GM10266 (cell line): Measurements from ENCODE around the gene ETFA.

Source experiments
- DNase-seq: peaks from one replicate; pipeline ENCODE4 v3.0.0; 2012; ENCODE audit errors: extremely low spot score
- TF ChIP-seq, protein P1 (sequence below): IDR thresholded peaks from 2 replicates; pipeline ENCODE4 v1.5.1; 2012; ENCODE audit warnings: mild to moderate bottlenecking, low read depth; ENCODE audit not compliant: control insufficient read depth, insufficient read depth; ENCODE audit errors: missing control alignments

ETFA gene

DNA sequence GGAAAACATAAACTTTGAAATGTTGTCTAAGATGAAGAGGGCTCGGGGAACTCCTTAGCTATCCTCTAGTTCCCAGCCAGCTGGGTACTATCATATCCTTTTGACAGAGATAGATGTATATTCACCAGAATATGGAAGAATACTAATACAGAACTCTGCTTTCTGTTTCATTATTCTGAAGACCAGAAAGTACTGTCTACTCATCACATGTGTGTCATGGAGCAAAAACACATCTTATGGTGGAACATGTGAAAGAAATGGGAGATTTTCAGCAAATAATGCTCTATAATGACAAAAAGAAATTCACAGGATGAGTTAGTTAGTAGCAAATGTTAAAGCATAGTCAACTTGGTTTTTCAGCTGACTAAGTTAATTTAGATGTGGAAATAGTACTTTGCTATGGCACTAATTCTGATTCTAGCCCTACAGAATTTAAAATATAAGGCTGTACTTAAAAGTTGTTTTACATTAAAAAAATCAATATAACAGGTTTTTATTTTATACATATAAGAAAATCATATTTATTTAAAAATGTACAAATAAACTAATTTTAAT is 41.8 kb upstream of the ETFA start:
- TF ChIP-seq, protein P1, sequence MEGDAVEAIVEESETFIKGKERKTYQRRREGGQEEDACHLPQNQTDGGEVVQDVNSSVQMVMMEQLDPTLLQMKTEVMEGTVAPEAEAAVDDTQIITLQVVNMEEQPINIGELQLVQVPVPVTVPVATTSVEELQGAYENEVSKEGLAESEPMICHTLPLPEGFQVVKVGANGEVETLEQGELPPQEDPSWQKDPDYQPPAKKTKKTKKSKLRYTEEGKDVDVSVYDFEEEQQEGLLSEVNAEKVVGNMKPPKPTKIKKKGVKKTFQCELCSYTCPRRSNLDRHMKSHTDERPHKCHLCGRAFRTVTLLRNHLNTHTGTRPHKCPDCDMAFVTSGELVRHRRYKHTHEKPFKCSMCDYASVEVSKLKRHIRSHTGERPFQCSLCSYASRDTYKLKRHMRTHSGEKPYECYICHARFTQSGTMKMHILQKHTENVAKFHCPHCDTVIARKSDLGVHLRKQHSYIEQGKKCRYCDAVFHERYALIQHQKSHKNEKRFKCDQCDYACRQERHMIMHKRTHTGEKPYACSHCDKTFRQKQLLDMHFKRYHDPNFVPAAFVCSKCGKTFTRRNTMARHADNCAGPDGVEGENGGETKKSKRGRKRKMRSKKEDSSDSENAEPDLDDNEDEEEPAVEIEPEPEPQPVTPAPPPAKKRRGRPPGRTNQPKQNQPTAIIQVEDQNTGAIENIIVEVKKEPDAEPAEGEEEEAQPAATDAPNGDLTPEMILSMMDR: no peak
- DNase-seq: no peak

DNA sequence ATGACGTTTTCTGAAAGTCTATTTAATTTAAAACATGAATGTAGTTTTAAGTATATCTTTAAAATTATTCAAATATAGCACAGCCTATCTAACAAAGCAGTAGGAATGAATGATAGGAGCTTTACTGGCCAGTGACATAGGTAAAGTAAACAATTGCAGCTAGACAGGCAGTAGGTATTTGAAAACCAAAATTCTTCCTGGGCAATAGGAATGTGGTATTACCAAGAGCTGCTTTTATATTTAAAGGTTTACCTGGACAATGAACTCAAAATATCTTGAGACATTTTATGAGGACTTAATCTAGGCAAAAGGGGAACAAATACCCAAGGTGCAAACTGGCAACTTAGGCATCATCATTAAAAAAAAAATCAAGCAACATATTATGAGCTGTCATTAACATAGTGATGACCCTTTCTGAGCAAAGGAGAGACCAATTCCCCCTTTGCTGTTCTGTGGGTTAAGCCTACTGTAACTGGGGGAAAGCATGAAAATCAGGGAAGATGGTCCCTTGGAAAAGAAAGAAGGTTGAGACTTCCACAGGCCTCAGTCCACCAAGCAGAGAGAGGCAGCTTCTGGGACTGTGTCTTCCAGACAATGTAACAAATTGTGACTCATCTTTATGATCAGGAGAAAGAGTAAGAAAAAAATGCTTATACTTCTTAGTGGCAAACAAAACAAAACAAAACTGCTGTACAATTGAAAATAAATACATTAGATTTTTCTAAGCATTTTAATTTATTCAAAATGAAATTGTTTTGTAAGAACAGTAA is 38.2 kb upstream of the ETFA start:
- TF ChIP-seq, protein P1: no peak
- DNase-seq: no peak

DNA sequence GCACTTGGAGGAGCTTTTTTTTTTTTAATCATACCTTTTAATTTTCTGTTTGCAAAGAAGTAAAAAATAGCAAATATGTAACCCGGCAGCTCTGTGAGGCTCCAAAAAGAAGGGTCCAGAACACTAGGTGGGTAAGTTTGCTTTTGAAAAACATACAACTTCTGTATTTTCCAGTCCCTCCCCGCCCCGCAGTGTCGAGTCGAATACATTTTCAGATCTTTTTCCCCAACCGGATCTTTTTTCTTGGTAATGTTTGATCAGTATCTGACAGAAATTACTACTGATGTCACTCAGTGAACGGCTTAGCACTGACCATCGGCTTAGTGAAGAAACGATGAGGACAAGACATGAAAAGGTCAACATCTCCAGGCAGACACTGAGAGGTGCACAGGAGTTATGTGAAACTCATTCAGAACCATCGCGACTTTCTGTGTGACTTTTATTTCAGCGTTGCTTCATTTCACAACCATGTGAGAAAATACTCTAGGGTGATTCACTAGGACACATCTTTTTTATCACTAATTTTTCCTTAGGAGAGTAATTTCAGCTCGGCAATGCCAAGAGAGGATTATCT is 36.3 kb upstream of the ETFA start:
- TF ChIP-seq, protein P1: no peak

DNA sequence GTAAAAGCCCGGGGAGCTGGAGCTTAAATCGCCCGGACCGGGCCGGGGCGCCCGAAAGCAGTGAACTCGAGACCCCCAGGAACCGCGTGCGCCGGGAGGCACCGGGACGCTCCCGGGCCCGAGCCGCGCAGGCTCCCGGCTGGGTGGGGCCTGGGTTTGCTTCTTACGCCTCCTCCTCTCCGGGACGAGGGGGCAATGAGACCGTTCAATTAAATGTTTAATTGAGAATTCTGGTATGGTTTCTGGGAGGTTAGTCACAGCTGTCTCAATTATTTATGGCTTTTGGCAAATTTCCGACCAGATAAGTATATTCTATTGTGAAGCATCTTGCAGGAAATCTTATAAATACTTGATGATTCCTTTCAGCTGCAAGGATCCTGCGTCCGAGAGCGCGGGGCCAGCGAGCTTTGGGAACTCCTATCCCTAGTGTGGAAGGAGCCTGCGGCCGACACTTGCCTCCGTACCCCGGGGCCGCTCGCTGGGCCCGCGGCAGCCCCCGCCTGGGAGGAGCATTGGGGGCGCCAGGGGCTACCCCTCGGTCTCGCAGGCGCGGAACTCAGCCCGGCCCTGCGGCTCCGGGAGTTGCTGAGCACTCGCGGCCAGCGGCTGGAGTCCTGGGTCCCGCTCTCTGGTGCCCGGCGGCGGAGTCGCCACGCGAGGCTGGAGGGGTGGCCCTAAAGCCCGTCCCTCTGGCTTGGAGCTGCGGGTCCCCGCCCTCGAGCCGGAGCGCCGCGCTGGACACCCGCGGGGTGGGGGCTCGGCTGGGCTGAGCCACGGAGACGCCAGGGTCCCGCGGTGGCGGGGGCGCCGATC is 35.6 kb upstream of the ETFA start:
- peak; percentile 22 for DNase-seq
- TF ChIP-seq, protein P1: no peak

More for the DNA sequence above, 36.3 kb upstream of the ETFA start:
- no peak for DNase-seq

DNA sequence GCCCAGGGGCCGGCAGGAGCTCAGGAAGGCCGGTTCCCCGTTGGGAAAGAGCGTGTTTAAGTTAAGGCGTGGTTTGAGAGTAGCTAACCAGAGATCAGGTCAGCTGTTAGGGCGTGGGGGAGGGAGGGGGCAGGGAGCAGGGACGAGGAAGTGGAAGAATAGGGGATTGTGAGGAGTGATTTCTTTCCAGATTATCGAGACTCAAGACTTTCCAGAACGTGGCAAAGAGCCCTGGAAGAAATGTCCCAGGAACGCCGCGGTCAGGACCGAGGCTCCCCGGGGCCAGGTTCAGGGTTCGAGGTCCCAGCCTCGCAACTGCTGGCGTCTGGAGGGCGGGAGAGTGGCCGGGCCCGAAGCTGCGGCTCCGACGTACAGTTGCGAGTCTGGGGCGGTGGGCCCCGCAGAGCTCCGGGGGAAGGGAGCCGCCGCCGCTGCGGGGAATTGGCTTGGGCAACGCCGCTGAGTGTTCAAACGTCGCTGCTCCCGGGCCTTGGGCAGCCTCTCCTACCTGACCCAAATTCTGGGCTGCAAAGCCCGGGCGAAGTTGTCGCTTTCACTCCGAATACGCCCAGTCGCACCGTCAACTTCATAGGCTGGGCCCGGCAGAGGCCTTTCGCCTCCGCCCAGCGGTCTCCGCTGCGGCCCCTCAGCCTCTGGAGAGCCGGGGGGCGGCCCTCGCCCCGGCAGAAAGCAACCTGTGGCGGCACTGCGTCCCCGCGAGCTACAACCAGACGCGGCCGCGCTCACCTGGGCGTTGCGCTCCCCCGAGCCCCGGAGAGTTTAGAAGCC is 34.8 kb upstream of the ETFA start:
- peak; percentile 77 for DNase-seq

DNA sequence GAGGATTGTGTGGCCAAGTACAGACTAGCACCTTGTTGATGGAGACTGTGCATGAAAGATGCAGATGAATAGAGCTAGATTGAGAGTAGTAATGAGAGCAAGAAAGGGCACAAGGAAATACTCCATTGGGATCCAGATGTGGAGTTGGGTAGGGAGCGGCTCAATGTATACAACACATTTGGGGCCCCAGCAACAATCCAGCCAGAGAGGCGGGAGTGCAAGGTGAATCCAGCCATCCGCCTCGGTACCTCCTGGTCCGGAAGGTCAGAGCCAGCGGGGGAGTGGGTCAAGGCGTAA is 34.3 kb upstream of the ETFA start:
- TF ChIP-seq, protein P1: no peak
- no peak for DNase-seq

More for the DNA sequence above, 34.8 kb upstream of the ETFA start:
- TF ChIP-seq, protein P1: no peak
